Measurements from ENCODE around the gene FBRSL1. TPM values are rescaled to one million over a fixed set of nuclear protein-coding genes. Genes with fewer than 3 reads are reported as not detected.

The FBRSL1 gene
- total and polyA plus RNA-seq, 2 donors (not counting 3 experiments of a cell fraction or from before 2014, with no cell fraction given): 19.3 to 79.8 TPM

DNA sequence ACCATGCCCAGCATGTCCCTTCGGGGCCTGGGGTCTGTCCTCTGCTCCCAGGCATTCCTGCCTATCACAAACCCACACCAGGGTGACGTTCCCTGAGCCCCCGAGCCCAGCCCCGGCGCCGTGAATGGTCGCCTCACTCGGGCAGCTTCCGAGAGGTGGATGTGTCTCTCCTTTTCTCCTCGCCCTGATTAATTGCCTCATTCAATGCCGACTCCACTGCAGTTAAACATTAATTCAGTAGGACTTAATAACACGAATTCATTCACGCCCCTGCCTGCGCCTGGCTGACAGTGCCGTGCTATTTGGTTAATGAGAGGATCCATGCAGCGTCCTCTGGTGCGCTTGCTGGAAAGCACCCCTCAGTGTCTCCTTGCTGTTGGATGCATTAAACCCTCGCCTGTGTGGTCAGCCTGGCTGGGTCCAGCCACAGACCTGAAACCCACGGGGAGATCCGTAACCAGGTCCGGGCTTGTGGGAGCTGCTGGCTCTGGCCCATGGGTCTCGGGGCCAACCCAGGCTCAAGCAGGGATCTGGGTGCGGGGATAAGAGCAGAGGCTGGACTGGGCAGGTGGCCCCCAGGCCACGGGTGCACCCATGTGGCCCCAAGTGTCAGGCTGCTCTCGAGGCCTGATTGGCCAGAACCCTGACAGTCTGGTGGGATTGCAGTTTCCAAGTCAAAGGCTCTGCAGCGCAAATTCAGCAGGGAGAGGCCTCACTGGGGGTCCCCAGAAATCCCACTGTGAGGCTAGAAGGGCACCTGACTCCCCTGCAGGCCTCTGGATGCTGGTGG, 55.4 kb downstream of the FBRSL1 start:
- no peak overlapping the region for H3K4me3 ChIP-seq (replicated peaks in 1 of 3; ENCODE audit: insufficient read depth in 1 of 3, low read depth in 1 of 3, low read length in 3 of 3)
- no peaks in the 10 kb centered on the region for H4K20me1 ChIP-seq (replicated peaks; ENCODE audit: control insufficient read depth, extremely low read depth, insufficient read depth, low read length)
- H2AFZ ChIP-seq (ENCODE audit: low read depth, low read length): no peak overlapping the region
- H3K4me2 ChIP-seq (ENCODE audit: insufficient read depth, low read length): no peak overlapping the region
- dilution Hi-C loops (cut with MboI; ENCODE audit: extremely low pct_ligation_motif_present, low sequenced_read_pairs) (no loop called here), intact Hi-C loops (cut with micrococcal nuclease) (no loop called here)
- H3K36me3 ChIP-seq (ENCODE audit: control insufficient read depth in 2 of 2, extremely low read depth in 1 of 2, insufficient read depth in 2 of 2, low read length in 2 of 2): no peaks in the 10 kb centered on the region
- DNase-seq (ENCODE audit: low read depth, low spot score) (no peak), FAIRE-seq (no peak)
- no peak overlapping the region for H3K9ac ChIP-seq (replicated peaks; ENCODE audit: extremely low read depth, insufficient read depth, low read length)
- H3K9me3 ChIP-seq (replicated peaks; ENCODE audit: control insufficient read depth, insufficient read depth, low read length): no peaks in the 10 kb centered on the region
- no peak overlapping the region for H3K27ac ChIP-seq (ENCODE audit: insufficient read depth, low read depth, low read length)
- no peaks in the 10 kb centered on the region for H3K27me3 ChIP-seq (ENCODE audit: control insufficient read depth in 2 of 2, insufficient read depth in 2 of 2, low read length in 2 of 2)
- no peaks in the 10 kb centered on the region for H3K4me1 ChIP-seq (ENCODE audit: control insufficient read depth, extremely low read depth, insufficient read depth, low read length)
- no peaks in the 10 kb centered on the region for H3K9me1 ChIP-seq (replicated peaks; ENCODE audit: control insufficient read depth, extremely low read depth, insufficient read depth, low read length)
- TF ChIP-seq FOS (IDR thresholded peaks at IDR 0.05; ENCODE audit: borderline replicate concordance, insufficient read depth, low read length): no peak
- TF ChIP-seq, protein P1, sequence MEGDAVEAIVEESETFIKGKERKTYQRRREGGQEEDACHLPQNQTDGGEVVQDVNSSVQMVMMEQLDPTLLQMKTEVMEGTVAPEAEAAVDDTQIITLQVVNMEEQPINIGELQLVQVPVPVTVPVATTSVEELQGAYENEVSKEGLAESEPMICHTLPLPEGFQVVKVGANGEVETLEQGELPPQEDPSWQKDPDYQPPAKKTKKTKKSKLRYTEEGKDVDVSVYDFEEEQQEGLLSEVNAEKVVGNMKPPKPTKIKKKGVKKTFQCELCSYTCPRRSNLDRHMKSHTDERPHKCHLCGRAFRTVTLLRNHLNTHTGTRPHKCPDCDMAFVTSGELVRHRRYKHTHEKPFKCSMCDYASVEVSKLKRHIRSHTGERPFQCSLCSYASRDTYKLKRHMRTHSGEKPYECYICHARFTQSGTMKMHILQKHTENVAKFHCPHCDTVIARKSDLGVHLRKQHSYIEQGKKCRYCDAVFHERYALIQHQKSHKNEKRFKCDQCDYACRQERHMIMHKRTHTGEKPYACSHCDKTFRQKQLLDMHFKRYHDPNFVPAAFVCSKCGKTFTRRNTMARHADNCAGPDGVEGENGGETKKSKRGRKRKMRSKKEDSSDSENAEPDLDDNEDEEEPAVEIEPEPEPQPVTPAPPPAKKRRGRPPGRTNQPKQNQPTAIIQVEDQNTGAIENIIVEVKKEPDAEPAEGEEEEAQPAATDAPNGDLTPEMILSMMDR (IDR thresholded peaks at IDR 0.05; ENCODE audit: extremely low read depth in 1 of 2, insufficient read depth in 1 of 2, low read depth in 1 of 2, low read length in 2 of 2): no peak
- TF ChIP-seq EZH2 (IDR thresholded peaks at IDR 0.05; ENCODE audit: borderline replicate concordance, low read depth, low read length, severe bottlenecking): no peak
- TF ChIP-seq POLR2AphosphoS5 (IDR thresholded peaks at IDR 0.05; ENCODE audit: insufficient read depth, low read depth, low read length): no peak
- no peak for TF ChIP-seq MYC (IDR thresholded peaks at IDR 0.05; ENCODE audit: low read depth, low read length)
- no peak for TF ChIP-seq GATA2 (IDR thresholded peaks at IDR 0.05; ENCODE audit: insufficient read depth, insufficient read length, low read depth, low read length)
- TF ChIP-seq POLR2A (IDR thresholded peaks at IDR 0.05; ENCODE audit: low read depth, low read length): no peak
- TF ChIP-seq, protein P2, sequence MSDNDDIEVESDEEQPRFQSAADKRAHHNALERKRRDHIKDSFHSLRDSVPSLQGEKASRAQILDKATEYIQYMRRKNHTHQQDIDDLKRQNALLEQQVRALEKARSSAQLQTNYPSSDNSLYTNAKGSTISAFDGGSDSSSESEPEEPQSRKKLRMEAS (IDR thresholded peaks at IDR 0.05; ENCODE audit: insufficient read depth, insufficient read length): no peak
- no peak for TF ChIP-seq JUN (IDR thresholded peaks at IDR 0.05; ENCODE audit: borderline replicate concordance, insufficient read depth, insufficient read length, low read depth)
- BruUV-seq (replicated peaks): no TSS peak
- CTCF ChIA-PET: no interaction called here
- no peaks in the 10 kb centered on the region for H3K79me2 ChIP-seq (ENCODE audit: control insufficient read depth, insufficient read depth, low read length)
- POLR2A ChIA-PET: no interaction called here
